Adrenal gland (tissue), 5 donors: ENCODE measurements around the gene KCND2.

Experiments used
- POLR2A ChIP-seq, 2 donors: fragments of 450-650 bp; IDR thresholded peaks; one replicate each; pipeline ENCODE4 v1.6.1; 2017; ENCODE audit warnings: antibody characterized with exemption in 2 of 2, mild to moderate bottlenecking in 2 of 2, moderate library complexity in 1 of 2
- TF ChIP-seq, protein P1 (sequence below), 6 experiments: fragments of 450-650 bp in 4 of 6; fragments of 200-600 bp in 2 of 6; sonication (generic) in 1 of 6; IDR thresholded peaks; 1 replicate in 5 of 6; 2 replicates in 1 of 6; pipeline versions ENCODE4 v1.5.1 to v1.8.0; 2016 to 2021; ENCODE audit warnings: antibody characterized with exemption in 6 of 6, mild to moderate bottlenecking in 2 of 6, moderate library complexity in 1 of 6
- donor health status: DM: no; HTN: no; CAD: no.

DNA sequence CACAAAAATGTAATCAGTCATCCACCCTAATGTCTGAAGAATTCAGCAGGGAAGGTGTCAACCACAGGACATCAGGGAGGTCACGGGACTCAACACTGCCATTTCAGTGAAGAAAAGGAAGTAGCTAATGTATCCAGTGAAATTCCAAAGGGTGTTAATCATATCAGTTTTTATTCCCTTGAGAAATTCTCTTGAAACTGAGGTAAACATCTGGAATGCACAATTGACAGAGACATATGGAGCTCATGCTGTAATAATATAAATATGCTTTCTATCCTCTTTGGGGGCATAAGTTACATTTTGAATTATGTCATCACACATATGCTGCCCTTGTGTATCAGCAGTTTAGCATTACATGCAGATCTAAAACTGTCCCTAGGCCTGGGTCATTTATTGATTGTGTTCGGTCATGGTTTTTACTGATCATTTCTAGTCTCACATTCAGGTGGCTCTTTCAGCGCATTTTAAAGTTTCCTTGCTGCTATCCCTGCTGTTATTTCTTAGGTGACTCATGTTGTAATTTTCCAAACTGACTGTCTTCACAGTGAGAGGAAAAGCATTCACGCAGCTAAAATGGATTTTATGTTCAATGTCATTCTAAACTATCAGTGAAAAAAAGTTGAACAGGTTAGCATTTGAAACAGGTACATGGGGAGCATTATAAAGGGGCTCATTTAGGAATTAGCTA, 311.1 kb downstream of the KCND2 start:
- no peak for TF ChIP-seq POLR2A (IDR thresholded peaks at IDR 0.05)
- TF ChIP-seq, protein P1, sequence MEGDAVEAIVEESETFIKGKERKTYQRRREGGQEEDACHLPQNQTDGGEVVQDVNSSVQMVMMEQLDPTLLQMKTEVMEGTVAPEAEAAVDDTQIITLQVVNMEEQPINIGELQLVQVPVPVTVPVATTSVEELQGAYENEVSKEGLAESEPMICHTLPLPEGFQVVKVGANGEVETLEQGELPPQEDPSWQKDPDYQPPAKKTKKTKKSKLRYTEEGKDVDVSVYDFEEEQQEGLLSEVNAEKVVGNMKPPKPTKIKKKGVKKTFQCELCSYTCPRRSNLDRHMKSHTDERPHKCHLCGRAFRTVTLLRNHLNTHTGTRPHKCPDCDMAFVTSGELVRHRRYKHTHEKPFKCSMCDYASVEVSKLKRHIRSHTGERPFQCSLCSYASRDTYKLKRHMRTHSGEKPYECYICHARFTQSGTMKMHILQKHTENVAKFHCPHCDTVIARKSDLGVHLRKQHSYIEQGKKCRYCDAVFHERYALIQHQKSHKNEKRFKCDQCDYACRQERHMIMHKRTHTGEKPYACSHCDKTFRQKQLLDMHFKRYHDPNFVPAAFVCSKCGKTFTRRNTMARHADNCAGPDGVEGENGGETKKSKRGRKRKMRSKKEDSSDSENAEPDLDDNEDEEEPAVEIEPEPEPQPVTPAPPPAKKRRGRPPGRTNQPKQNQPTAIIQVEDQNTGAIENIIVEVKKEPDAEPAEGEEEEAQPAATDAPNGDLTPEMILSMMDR (IDR thresholded peaks at IDR 0.05), result no peak
